ENCODE data around the gene ICE1.
"Not testable (repeated sequence)": the region's sequence is repeated elsewhere in the genome, so short reads cannot be mapped to it uniquely, and the experiment has no call there.

DNA sequence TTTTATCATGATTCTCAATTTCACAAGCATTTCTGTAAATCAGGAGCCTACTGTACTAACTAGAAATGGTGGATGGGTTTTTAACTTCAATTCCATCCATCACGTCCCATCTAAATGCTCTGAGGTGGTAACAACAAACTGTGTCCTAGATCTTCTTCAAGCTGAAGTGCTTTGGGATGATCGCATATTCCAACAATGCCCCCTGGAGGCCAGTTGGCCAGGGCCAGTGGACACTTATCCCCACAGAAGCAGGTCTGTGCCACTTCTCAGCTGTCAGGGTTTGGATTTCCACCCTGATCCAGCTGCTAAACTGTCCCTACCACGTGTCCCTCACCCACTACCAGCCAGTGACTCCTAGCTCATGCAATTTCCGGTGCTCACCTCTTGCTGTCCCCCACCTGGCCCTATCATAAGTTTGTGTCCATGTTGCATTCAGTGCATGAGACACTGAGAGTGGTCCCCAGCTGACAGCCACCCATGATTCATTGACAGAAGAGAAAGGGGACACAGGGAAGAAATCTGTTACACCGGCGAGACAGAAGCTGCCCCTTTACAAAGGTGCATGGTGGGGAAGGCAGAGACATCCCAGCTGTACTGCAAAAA lies 28.0 kb upstream of the ICE1 start:
- TF ChIP-seq POLR2AphosphoS5, POLR2A (IDR thresholded peaks at IDR 0.05): not testable (repeated sequence)
- TF ChIP-seq CTCF (IDR thresholded peaks at IDR 0.05 in 8 of 11, conservative IDR thresholded peaks at IDR 0.05 in 3 of 11) = peak in 6 of 11 experiments; percentile 33 to 63 (median 54)

Data from spleen (tissue), 7 donors.